ENCODE results near the gene EFCAB9.

The EFCAB9 gene

DNA sequence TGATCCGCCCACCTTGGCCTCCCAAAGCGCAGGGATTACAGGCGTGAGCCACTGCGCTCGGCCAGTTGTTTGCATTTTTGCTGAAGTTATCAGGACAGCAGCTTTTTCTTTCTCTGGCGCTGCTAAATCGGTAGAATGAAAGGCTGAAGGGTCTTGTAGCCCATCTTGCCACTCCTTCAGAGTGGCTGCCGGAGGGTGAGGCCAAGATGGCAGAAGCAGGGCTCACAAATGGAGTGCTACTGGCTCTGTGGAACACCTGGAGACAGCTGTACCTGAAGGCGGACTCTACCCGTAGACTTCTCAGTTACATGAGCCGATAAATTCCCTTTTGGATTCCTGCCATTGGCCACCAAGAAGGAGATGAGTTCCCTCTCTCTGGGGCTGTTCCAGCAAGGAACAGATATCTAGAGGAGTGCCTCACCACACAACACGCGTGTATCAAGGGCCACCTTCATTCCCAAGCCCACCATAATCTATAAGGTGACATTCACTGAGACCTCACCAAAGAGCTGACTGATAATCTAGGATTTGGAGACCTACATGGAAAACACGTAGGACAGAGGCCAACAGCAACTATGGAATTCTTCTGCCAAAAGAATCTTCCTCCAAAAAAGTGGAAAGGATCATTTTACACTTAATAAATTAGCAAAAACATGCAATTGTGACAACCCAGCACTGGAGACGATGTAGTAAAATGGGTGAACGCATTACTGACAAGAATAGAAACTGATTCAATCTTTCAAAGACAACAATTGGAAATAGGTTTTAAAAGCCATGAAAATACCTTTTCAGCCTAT lies 27.7 kb upstream of the EFCAB9 start:
- DNase-seq, result no peak

DNA sequence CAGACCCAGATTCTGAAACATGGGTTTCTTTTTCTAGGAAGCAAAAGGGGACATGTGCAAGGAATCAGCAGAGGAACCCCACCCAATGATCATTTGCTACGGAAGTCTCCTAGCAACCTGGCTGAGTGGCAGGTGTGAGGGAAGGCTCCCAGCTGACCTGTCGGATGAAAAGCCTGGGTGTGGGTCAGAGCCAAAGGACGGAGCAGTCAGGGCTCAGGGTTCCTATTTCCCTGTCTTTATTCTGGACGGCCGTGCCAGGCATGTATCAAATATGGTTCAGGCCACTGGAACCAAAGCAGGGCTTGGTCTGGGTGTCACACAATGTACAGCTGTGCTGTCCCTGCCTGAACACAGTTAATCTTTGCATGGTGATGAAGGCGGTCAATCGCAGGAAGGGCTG lies 26.1 kb upstream of the EFCAB9 start:
- no peak for DNase-seq

DNA sequence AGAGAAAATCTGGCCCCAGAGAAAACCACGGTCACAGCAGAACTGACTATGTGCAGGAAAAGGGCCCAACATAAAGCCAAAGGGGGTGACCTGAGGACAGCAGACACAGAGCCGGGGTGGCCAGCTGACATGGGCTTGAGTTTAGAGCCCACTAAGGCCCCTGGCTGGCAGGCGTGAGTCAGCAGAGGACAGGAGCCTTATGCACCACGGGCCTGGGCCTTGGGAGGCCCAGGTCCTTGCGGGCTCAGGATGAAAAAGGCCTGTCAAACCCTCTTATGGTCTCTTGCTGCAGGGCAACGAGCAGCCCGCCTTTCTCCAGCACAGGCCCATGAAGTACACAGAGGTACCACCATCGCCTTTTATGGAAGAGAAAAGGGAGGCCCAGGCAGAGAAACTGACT lies 25.7 kb upstream of the EFCAB9 start:
- no peak for DNase-seq

DNA sequence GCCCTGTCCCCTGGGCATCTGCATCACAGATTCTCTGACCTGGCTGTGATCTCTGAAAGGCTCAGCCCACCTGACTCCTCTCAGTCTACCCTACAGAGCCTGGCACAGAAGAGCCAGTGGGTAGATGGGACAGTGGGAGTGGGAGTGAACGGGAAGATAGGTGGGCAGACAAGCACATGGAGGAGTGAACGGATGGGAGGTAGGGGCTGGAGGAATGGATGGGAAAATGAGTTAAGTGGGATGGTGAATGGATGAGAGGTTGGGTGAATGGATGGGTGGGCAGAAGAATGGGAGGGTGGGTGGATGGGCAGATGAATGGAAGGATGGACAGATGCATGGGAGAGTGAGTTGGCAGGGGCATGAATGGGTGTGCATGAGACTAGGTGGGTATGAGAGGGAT lies 24.8 kb upstream of the EFCAB9 start:
- no peak for DNase-seq

DNA sequence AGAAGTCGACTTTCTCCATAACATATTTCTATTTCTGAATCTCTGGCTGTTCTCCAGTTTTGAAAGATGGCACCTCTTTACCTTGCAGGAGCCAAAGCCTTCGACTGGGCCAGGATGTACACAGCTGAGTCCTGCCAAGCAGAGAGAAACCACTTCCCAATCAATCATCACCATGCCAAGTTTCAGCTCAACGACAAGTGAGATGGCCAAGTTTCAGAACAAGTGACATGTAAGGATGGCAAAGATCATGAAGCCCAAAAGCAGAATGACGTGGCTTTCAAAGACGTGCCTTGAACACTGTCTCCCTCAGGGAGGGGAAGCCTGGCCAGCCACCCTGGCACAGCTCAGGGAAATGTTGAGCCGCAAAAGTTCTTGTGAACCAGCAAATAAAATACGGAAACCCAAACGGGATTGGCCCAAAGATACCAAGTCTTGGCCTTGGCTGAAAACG lies 23.7 kb upstream of the EFCAB9 start:
- no peak for DNase-seq

DNA sequence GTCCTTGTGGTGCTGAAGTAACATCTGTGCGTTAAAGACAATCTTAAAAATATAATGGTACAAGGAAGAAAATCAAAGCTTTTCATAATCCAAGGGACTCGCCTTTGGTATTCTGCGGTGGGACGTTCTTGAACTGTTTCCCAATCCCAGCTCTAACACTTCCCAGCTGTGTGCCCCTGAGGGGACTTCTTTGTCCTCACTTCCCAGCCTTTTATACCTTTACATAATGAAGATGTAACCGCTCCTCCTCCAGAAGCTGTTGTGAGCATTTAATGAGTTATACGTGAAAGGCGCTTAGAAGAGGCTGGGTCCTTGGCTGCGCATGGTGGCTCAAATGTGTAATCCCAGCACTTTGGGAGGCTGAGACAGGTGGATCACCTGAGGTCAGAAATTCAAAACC lies 22.9 kb upstream of the EFCAB9 start:
- DNase-seq, result no peak

DNA sequence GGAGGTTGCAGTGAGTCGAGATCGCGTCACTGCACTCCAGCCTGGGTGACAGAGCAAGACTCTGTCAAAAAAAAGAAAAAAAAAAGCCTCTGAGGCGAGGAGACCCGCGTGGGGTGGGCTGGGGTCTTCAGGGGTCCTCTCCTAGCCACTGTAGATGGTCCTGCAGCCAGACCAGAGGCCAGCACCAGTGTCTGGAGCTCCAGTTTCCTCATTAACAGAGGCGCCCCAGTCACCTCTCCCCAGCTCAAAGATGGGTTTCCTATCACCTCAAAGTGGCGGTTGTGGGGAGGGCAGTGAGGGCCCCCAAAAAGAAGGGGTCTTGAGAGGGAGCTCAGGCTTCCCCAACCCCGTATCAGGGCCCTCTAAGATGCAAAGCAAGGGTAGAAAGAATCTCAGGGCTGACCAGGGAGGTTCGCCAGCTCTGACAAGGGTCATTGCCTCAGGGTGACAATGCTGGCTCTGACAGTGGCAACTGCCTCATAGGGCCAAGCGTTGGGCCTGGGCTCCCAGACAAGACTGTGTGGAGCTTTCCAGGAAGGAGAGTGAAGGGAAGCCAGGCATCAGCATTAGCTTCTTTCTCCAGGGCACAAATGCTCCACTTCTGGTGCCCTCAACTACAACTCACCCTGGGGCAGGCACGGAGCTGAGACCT lies 20.9 kb upstream of the EFCAB9 start:
- DNase-seq, result no peak

DNA sequence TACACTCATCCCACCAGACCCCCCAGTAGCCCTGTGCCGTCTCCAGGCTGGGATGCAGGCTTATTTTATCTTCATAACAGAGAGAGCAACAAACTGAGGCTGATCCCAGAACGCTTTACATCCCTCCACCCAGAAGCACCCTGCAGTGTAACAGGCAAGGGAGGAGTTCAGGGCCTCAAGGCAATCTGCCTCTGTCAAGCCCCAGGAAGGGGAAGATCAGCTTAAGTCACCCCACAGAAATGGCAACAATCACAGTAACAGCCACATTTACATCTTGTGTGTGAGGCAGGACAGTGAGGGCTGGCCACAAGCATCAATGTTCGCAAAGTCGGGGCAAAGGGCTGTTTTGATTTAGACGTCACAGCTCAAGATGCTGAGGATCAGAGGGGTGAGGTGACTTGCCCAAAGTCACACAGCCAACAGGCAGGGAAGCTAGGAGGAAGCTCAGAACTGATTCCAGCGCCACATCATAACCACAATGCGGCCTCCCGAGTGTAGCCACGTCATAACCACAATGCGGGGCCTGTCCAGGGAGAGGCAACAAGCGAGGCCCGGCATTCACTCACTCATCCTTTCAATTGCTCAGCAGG lies 20.3 kb upstream of the EFCAB9 start:
- DNase-seq, result no peak

DNA sequence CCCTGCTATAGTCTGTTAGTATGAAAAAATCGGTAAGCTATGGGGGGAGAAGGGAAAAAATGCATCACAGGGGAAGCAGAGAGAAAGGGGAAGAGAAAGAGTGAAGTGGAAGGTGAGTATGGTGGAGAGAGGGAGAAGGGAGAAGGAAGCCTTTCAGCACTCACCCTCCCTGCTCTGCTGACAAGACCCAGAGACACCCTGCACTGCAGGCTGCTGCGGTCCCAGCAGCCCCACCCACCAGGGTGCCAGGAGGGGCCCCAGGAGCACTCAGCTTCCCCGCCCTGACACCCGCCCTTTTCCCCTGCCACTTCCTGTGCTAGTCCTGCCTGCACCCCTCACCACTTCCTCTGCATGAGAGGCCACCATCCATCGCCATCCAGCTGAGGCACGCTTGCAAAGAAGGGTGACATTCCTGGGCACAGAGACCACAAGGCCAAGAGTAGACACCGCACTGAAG lies 18.7 kb upstream of the EFCAB9 start:
- DNase-seq, result peak; percentile 98

DNA sequence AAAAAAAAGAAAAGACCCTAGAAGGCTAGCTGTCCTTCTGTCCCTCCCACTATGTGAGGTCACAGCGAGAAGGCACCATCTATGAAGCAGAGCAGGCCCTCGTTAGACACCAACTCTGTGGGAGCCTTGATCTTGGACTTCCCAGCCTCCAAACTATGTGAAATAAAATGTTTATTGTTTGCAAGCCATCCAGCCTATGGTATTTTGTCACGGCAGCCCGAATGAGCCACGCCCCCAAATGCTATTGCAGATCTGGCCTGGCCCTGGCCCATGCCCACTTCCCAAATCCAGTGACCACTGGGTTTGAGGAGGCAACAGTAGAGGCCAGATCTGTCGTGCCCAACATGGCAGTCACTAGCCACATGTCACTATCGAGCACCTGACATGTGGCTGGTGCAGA lies 16.8 kb upstream of the EFCAB9 start:
- no peak for DNase-seq

DNA sequence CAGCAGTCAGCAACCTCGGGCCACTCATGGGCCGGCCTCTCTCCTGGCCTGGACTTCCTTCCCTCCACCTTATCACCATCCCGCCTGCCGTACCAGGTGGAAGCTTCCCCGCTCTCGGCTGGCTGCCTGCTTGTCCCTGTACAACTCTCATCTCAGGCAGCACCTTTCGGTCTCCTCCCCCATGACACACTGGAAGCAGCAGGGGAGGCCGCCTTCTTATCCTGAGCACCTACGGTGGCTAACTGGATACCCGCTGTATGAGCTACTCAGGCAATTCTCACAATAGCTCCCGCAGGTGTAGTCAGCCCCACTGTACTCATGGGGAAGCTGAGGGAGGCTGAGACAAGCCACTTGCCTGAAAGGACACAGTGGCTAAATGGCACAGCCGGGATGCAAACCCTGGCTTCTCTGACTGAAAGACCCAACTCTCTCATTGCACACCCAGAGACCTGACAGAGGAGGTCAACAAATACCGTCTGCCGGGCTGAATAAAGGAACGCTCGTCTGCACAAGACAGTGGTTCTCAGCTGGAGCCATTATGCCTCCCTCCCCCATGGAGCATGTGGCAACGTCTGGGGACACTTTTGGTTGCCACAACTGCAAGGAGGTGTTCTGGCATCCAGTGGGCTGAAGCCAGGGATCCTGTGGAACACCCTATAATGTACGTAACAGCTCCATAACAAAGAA lies 15.5 kb upstream of the EFCAB9 start:
- peak; percentile 94 for DNase-seq

DNA sequence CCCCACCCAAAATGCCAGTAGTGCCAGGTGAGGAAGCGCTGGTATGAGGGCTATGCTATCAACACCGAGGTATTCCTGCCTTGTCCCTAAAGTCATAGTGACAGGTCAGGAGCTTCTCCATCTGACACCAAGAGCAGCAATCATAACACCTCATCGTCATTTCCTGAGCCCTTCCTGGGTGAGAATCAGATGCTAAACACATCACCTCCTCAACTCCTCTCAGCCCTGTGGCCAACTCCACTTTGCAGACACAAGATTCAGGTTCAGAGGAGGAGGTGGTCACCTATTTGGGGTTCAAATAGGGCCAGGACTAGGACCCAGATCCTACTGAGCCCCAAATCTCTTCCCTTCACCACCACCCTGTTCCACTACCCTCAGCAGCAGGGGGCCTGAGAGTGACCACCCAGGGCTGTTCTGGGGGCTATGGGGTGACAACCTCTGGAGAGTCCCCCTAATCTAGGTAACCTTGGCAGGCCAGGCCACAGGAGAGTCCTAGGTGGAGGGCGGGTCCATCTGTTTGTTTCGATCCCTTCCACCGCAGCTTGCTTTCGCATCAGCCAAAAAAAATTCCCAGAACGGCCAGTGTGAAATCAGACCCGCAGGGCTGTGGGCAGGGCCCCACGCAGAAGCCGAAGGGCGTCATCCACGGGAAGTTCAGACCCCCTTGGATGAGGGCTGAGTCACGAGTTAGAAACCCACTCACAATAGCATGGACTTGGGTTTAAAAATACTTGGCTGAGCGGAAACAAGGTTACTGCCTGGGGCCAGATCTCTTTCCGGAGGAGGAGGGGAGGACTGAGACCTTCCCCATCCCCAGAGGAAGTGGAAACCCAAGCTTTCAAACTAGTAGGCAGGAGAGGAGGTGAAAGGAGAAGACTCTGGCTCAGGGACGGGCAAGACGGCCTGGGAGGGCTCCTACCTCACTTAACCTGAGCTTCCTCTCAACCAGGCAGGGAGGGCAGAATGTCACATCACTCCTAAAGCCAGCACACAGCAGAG lies 14.7 kb upstream of the EFCAB9 start:
- DNase-seq, result peak; percentile 91

DNA sequence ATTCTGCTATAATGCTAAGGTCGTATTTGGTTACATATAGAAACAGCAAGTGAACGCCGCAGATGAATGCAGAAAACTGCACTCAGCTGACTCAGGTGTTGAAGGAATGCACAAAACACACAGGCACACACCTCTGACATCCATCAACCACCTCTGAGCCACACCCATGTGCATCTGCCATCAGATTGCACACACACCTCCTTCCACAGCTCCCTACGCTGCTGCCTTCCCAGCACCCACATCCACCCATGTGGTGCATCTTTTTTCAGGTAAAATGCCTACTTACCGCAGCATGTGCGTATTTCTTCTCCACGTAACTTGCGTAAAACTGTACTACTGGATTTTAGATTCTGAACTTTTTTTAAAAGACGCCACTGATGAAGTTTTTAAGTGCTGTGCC lies 13.0 kb upstream of the EFCAB9 start:
- no peak for DNase-seq

DNA sequence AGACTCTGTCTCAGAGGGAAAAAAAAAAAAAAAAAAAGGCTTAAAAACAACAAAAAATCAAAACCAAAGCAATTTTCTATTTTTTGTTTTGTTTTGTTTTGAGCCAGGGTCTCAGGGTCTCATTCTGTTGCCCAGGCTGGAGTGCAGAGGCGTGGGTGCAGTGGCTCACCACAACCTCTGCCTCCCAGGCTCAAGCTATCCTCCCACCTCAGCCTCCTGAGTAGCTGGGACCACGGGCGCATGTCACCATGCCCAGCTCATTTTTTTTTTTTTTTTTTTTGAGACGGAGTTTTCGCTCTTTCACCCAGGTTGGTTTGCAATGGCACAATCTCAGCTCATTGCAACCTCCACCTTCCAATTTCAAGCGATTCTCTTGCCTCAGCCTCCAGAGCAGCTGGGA lies 11.7 kb upstream of the EFCAB9 start:
- no peak for DNase-seq

DNA sequence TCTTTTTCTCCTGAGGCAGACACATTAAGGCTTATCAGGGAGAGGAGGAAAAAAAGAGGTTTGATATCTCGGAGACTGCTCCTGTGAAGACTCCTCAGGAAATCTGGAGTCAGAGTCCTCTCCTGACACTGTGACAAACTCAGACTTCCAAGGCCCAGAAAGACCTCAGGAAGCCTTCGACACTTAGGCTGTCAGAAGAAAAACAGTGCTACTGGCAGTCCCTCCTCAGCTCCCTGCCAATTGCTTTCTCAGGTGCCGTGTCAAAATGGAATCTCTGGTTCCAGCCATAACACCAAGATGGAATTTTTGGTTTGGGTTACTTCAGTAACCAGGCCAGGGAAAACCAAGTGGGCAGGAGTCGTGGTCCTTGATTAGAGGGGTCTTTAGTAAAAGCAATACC lies 10.1 kb upstream of the EFCAB9 start:
- no peak for DNase-seq

DNA sequence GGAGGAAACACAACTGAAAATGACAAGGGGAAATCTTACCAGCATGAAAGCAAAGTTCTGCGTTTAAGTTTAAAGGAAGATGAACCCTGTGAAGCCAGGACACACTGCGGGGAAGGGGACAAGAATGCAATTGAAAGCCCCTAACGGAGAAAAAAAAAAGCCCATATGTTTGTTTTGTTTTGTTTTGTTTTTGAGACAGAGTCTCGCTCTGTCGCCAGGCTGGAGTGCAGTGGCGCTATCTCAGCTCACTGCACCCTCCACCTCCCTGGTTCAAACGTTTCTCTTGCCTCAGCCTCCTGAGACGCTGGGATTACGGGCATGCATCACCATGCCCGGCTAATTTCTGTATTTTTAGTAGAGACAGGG lies 8.9 kb upstream of the EFCAB9 start:
- no peak for DNase-seq

DNA sequence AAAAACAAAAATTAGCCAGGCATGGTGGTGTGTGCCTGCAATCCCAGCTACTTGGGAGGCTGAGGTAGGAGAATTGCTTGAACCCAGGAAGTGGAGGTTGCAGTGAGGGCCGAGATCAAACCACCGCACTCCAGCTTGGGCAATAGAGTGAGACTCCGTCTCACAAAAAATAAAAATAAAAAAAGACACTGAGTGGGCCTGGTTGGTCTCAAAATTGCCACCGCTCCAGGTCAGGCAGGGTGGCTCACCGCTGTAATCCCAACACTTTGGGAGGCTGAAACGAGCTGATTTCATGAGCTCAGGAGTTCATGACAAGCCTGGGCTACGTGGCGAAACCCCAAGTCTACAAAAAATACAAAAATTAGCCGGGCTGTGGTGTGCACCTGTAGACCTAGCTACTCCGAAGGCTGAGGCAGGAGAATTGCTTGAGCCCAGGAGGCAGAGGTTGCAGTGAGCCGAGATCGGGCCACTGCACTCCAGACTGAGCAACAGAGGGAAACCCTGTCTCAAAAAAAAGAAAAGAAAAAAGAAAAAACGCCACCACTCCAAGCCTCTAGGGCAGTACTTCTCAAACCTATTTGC lies 7.8 kb upstream of the EFCAB9 start:
- DNase-seq, result no peak

DNA sequence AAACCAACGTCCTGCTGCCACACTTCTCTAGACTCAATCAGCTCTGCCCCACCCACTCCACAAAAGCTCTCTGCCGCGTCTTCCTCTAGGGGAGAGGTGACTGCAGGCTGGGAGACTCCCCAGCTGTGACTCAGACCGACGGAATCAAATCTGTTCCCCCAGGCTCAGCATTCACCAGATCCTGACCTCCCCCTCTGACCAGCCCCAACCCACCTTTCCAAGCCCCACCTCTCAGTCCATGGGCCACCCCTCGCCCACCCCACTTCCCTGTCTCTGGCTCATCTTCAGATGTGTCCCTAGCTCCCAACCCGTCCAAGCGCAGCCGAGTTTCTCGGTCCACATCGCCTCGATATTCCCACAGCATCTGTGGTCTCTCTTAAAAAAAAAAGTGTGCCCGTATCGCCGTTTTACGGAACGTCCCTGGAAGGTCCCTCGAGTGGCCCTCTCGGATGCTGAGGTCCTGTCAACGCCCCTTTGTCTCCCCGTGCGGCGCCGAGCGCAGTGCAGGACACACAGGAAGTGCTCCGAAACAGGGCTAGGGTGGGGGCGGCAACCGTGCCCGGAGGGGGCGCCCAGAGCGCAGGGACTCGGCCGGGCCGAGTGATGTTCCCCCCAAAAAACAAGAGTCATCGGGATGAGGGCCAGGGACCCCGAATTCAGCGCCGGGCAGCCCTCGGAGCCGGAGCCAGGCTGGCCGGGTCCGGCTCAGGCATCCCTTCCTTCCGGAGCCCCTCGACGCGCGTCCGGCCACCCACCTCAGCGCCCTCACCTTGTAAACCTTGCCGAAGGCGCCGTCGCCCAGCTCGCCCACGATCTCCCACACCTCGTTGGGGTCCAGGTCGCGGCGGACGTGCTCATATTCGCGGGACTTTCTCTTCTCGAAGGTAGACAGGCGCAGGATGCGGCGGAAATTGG lies 6.6 kb upstream of the EFCAB9 start:
- peak; percentile 56 for DNase-seq

DNA sequence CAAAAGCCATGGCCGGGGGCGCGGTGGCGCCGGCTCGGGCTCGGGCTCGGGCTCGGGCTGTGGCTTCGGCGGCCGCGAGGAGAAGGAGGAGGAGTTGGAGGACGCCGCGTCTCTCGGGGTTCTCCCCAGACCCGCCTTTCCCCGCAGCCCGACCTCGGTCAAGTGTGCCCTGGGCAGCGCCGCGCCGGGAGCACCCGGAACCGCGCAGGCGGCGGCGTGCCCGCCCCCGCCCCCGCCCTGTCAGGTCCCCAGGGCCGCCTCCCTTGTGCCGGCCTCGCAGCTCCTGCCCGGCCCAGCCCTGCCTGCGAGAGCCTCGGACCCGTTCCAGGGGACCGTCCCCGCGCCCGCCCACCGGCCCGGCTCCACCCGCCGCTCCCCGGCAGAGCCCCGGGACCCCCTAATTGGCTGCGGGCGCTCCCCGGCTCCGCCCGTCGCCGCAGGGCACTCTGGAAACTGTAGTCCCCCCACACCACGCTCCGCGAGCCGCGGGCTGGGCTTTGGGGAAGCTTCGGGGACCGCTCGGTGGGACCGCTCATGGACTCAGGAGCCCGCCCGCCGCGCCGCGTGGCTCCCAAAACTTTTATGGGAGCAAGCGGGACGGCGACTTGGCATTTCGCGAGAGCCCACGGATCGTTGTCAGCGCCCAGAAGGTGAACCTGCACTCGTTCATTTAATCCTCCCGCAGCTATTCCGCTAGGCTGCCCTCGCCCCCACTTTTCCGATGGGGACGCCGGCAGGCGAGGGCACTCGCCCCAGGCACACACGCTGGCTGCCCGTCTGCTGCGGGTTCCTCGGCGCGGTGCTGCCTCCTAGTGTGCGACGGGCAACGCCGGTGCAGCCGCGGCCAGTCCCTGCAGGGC lies 5.7 kb upstream of the EFCAB9 start, which contains the start of gene STK10:
STK10 (minus strand) TSS at position 192 of the 860 bp plus-strand sequence; CDS start at position 10, 182 bp downstream.
- DNase-seq, result peak; percentile 98
